NCI-H446 treated with DMSO at 0.1 percent for 48 hours (cell line): ENCODE results near the gene PLS3.

Experiments
- DNase-seq: peaks from one replicate; lab custom pipeline; 2025; lab: John Stamatoyannopoulos, UW

PLS3 gene

DNA sequence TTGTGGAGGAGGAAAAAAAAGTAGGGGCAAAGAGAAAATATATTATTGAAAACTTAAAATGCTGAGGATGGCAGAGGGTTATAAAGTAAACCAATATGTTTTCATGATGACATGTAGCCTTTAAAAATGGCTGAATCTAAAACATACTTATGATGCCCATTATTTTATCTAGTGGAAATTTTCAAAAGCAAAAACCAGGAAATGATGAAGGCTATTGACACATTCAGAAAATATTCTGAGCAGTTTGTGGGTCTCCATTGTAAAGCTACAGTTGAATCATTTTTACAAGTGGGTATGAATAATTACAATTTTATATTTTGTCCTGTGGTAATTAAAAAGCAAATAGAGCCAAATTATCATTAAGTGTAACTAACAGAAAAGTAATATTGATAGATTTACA is 10.7 kb downstream of the PLS3 start:
- DNase-seq = no peak

DNA sequence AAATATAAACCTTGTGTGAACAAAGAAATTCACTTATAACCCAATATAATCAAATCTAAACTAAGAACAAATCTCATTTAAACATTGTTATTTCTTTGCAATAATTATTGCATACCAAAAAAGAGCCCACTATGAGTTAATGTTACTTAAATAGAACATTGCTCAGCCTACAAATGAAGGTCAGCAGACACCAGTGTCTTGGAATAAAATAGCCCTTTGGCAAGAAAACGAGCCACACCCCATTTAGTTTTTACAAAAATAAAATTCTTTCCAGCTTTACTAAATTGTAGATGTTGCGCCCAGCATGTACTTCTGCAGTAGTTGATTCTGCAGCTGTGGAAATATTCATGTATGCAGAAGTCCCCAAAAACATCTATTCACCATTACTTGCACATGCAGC is 12.2 kb downstream of the PLS3 start:
- DNase-seq = no peak

DNA sequence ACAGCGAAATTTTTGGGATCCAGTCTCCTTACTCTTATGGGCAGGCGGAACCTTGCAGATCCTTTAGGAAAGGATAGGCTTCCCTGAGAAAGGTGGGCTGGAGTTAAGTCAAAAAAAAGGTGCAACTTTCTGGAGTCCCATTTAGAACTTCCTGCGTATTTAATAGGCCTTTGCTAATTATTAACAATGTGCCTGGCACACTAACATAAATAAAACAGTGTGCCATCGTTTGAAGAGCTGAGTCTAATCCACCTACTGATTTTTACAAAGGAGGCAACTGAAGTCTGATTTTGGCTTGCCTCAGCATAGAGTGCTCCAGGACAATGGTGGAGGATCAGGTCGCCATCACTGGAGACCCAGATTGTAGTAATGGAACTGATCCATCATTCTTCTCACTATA is 15.7 kb downstream of the PLS3 start:
- no peak for DNase-seq

DNA sequence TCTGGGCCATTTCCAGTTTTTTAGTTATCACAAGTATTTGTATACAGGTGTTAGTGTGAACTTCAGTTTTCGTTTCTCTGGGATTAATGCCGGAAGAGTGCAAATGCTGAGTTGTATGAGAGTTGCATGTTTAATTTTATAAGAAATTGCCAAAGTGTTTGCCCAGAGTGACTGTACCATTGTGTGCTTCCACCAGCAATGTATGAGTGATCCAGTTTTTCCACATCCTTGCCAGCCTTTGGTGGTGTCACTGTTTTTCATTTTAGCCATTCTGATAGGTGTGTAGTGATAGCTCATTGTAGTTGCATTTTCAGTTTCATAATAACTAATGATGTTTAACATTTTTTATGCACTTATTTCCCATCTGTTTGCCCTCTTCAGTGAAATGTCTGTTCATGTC is 18.4 kb downstream of the PLS3 start:
- DNase-seq = no peak

DNA sequence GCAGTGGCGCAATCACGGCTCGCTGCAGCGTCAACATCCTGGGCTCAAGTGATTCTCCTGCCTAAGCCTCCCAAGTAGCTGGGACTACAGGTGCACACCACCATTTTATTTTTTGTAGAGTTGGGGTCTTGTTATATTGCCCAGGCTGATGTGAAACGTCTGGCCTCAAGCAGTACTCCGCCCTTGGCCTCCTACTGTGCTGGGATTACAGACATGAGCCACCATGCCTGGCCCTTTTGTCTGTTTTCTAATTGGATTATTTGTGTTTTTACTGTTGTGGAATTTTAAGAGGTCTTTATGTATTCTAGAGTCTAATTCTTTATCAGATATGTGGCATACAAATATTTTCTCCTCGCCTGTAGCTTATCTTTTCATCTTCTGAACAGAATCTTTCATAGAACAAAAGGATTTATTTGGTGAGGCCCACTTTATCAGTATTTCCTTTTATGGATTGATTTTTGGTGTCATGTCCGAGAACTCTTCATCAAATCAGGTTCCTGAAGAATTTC is 18.9 kb downstream of the PLS3 start:
- DNase-seq = no peak

DNA sequence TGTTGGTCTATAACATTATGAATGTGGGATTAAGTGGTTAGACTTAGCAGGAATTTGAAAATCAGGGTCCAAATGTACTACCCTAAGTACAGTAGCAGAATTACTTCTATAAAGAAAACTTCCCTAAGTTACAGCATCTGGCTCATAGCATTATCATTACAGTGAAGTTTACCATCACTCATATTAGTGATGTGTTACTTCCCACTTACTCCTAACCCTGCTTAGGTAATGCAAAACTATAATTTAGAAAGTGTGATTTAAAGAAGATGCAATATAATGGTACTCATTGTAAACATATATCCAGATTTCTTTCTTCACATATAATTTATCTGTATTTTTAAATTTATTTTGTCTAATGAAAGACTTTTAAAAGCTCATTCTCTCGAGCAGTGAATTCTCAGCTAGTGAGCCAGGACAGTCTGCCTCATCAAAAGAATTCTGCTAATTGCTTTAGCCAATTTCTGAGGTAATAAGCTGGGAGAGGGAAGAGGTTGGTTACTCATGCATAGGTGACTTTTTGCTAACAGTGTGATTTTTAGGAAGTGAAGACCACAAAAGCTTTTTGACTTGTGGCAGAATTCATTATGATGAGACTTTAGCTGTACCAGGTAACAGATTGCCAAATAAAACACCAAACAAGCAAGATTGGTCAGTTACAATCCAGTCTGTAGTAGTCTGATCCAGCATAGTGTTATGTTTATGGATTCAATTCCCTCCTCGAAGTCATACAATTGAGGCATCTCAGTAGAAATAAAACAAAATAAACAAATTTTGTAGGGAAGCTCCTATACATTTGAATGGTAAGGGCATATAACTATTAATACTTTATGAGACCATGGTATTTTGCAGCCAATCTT is 21.0 kb downstream of the PLS3 start:
- no peak for DNase-seq

DNA sequence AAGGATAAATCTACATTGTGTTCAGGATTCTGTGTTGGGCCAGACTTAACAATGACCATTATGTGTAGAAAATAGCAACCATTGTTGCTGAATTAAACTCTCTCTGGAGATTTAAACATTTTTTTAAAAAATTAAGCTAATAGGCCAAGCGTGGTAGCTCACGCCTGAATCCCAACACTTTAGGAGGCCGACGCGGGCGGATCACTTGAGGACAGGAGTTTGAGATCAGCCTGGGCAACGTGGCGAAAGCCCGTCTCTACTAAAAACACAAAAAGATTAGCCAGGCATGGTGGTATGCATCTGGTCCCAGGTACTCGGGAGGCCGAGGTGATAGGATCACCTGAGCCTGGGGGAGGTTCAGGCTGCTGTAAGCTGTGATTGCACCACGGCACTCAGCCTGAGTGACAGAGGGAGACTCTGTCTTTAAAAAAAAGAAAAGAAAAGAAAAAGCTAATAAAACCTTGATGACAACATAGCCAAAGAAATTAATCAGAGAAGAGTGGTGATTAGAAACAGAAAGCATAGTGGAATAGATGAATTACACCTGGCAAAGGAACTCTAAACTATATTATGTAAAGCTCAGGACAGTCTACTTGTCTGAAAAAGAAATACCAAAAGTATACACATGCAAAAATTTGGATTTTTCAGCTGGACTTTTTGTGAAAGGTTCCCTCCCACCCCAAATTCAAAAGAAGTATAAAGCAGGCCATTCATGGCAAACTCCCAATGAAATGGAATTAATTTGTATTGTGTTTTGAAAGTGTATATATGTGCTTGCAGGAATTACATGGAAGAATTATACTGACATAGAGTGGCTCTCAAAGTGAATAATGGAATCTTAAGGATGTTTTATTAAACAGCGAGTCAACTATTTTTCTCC is 21.9 kb downstream of the PLS3 start:
- DNase-seq = no peak

DNA sequence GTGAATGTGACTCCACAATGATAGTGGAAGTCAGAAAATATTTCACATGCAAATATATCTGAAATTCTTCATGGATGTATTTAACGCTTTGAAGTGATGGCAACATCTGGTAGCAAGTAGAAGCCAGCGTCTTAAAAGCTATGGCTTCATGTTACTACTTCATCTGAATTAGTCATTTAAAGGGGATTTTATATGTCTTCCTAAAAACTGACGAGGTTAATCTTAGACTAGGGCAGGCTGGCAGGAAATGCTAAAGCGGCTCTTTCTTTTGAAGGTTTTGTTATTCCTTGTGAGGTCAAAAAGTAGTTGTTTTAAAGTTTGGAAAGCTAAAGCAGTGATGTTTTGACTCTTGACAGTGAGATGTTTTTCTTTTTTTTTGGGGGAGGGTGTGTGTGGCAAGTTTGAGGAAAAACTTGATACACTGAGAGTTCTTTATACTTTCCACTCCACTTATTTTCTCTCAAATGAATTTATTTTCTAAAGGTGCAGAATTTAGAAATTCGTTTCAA is 22.6 kb downstream of the PLS3 start:
- no peak for DNase-seq

DNA sequence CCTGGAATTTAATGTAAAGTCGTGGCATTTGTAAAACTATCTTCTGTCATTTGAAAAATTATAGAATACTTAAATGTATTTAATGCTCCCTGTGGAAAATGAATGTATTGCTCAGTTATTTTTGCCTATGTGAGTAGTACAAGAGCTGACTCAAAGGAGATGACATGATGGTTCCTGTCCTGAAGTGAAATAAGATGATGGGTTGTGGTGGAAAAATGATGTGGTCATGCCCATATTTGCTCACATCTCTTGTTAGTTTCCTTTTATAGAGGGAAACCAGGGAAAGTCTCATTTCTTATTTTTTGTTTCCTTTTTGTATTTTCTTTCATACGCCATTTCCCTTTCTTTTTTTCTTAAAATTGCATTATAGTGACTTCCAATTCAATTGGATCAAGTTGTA is 23.7 kb downstream of the PLS3 start:
- no peak for DNase-seq

DNA sequence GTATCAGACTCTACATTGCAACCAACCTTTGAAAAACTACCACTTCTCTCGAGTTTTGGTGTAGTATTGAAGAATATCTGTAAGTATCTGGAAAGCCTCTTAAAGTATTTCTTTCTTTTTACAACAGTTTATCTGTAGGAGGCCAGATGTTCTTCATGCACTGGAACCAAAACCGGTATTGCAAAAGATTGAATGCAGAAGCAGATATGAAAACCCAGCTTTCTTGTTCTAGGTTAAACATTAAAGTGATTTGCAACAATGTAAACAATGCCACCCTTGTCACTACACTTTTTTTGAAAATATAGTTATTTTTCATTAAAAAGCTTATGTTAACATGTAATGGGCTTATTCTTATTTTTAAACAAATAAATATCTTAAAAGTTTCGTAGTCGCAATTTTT is 27.2 kb downstream of the PLS3 start:
- DNase-seq = no peak

DNA sequence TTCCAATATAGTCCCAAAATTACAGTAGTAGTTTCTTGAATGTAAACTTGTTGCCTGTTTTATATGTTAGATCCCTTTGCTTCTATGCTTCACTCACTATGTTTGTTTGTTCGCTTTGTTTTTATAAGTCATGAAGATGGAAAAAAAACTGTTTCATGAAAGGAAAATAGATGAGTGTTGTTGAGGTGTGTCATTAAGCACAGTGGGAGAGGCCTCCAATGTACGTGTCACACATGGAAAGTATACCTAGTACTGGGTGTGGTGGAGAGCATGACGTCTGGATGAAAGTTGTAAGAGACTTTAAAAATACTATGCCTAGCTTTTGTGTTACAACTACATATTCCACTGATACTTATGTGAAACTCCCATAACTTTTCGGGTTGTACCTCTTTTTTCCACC is 28.4 kb downstream of the PLS3 start:
- DNase-seq = no peak

DNA sequence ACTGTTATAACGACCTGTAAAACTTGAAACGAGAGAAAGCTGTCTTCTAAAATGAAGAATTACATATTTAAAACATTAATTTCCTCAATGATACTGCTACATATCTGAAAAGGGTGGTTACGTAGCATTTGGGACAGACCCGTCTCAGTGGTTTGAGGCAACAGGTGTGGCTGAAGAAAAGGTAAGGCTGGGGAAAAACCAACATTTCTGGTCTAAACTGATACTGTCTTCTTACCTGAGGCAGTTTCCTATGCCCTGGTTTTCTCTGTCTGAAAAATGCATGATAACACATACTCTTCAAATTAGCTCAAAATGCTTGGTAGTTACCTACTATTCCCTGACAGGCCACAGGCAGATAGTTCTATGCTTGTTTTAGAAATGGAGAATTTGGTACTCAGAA is 30.4 kb downstream of the PLS3 start:
- no peak for DNase-seq

DNA sequence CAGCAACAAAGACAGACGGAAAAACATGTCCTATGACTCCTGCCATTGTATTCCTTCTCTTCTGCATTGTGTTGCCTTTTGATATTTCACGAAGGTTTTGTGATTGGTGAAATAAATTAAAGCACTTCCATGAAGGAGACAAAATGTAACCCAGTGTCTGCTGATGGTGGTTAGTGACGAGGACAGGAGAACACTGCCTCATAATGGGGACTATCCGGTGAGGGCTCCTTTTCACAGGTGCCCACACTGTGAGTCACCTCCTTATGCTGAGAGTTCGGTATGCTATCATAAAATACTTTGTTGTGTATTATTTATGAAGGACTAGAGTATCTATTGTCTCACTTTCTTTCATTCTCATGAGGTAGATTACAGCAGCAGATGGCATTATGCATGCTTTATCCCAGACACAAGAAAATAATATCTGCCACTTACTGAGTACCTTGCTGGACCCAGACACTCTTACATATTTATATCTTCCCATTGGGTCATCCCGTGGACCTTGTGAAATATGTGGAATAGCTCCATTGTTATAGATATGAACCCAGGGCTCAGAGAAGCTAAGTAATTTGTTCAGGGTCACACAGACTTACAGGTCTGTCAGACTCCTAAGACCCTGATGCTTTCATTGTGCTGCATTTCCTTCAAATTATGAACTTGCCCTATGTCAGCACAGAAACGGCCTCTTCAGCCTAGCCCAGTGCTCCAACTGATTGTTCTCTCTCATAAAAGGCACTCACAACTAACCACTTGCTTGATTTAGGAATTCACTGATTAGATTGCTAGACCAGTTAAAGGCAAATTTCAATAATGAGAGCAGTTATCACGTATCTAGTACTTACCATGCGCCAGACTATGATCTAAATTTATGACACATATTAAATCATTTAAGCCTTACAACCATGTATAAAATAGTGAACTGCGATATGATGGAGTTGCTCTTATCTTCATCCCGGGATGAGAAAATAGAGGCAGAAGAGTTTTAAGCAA is 31.2 kb downstream of the PLS3 start:
- no peak for DNase-seq

DNA sequence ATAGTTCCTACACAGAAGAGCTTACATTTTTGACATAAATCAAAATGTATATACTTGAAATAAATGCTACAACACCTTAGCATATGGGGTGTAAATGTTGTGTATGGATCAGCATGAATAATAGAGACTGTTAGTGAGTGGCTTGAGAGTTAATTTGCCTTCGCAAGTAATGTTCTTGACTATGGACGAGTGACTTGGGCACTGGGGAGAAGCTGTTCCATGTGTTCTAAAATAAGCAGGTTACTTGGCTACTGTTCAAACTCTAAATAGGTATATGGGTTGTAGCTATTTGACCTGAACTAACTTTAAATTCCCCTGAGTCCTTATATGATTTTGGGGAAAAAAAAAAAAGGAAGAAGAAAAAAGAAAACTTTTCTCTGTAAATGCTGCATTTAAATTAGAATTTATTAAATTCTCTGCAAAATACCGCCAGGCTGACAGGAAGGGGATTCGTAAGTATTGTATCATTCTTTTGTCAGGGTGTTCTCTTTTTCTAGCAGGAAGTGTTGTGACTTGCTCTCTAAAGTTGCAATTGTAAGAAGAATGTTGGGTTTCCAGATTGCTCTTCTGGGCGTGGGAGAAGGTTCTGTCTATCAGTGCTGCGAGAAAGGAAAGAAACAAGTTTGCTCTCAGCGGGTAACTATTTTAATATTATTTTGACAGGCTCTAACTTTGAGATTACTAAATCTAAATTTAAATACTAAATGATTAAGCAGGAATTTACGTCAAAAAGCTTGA is 32.2 kb downstream of the PLS3 start:
- DNase-seq = no peak

DNA sequence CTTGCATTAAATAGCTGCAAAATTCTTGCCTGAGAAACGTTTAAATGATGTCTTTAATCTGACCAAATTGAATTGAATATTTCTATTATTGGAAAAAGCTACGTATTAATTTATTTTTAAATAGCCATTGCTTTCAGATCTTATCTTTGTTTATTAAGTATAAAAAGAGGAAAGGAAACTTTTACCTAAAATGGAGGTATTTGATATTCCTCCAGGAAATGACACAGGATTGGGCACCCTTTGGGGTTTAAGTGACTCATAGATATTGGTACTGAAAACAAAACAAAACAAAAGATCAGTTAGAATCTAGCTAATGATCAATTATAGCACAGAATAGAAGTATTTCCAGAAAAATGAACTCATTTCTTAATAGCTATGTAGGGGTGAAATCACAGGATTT is 34.1 kb downstream of the PLS3 start:
- no peak for DNase-seq

DNA sequence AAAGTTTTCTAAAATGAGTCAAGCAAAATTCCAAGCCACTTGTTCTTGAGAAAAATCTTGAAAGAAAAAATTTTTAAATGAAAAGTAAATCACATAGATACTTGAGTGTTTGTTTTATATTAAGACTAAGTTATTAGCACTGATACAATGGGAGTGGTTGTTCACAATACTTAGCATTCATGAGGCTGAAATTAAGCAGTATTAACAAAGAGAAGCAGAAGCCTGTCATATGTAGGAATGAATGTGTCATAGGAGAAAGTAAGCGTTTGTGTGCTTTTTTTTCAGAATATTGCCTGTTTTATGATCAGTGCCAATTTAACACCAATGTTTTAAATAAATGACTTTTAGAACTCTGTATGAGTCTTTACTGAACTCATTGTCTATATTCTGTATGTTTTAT is 37.6 kb downstream of the PLS3 start:
- no peak for DNase-seq

DNA sequence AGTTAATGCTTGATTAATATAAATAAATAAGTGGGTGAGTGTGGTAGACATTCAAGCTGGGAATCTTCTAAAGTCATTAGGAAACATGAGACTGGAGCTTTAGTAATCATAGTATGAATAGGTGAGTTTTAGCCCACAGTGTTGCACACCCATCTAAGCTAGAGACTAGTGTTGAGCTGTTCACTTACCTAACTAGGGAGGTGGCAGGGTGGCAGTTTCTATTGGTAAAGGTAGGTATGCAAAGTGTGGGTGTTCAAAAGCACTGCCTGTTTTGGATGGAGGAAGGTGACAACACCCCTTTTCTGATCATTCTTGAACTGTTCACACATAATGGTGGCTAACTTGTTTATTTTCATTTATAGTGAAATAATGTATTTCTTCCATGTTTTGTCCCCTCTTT is 41.3 kb downstream of the PLS3 start:
- no peak for DNase-seq

DNA sequence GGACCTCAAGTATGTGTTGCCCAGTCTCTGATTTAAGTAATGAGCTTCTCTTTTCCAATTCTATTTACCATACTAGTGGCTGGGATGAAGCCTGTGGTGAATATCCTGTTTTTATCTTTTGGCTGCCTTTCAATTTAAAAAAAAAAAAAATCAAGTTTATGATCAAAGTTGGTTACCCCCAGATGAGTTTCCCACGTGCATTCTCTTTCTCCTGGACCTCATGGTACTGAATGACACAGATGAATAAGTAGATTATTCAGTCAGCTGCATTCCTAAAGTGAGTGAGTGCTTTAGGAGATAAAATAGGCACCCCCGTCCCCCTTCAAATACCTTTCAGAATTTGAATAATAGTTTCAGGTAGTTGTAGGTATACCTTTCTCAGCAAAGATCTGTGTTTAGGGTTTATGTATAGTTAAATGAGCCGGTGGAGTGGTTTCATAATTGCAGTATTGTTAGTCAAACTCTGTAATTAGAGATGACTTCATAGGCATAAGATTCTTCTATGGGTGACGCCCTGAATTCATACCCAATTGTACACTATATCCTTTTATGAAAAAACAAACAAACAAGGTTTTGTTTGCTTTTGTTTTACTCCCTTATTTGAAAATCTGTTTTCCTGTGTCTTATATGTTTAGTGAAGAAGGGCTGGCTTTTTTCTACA is 41.9 kb downstream of the PLS3 start:
- DNase-seq = no peak

DNA sequence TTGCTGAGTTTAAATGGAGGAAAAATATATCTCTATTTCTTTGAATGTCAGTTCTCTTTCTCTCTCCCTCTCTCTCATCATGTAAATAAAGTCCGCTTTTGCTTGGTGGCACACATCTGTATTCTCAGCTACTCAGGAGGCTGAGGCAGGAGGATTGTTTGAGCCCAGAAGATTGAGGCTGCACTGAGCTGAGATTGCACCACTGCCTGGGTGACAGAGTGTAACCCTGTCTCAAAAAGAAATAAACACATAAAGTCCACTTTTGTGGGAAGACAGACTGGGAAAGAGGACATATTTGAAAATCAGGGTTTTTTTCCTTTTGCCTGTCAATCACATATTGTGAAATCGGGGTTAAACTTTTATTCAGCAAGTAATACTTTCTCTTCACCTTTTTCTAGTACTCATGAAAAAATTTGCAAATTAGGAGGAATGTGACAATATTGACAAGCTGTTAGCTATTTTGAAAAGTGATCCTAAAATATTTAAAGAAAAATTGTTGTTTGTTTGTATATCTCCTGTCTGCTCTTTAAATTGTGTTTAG is 42.6 kb downstream of the PLS3 start:
- no peak for DNase-seq

DNA sequence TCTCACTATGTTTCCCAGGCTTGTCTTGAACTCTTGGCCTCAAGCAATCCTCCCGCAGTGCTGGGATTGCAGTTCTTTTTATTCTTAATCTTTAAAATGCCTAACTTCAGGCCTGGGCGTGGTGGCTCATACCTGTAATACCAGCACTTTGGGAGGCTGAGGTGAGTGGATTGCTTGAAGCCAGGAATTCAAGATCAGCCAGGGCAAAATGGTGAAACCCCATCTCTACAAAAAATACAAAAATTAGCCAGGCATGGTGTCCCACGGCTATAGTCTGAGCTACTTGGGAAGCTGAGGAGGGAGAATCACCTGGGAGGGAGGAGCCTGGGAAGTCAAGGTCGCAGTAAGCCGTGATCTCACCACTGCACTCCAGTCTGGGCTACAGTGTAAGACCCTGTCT is 45.9 kb downstream of the PLS3 start:
- DNase-seq = no peak
